Activated CD8-positive, alpha-beta T cell treated with anti-CD3 and anti-CD28 coated beads, Interleukin-2, amount 10 ng/mL, durations not matched to agents 7 days and 5 days (primary cell): ENCODE results near the gene ZPR1. TPM values are rescaled to one million over a fixed set of nuclear protein-coding genes. Genes with fewer than 3 reads are reported as not detected.

ENCODE experiments used
- ATAC-seq: fragments of 150-1000 bp; cut with Tn5 transposase; one replicate; pipeline ENCODE4 v1.10.0; 2021; ENCODE audit warnings: moderate library complexity
- CTCF ChIA-PET: fragments of 350-600 bp; sonication (Branson Sonifier 250); formaldehyde crosslinking; loops from one replicate; lab custom pipeline; 2021; ENCODE audit warnings: antibody characterized with exemption; lab: Charles Lee
- POLR2A ChIA-PET: fragments of 350-600 bp; sonication (Branson Sonifier 250); formaldehyde crosslinking; loops from one replicate; lab custom pipeline; 2021; ENCODE audit warnings: antibody characterized with exemption; lab: Charles Lee
- DNase-seq: peaks from one replicate; pipeline ENCODE4 v3.0.0-alpha.2; 2020
- H3K27ac Mint-ChIP-seq: one replicate; pipeline ENCODE4 v1.8.0; 2021; ENCODE audit warnings: mild to moderate bottlenecking, mixed read lengths
- H3K27me3 Mint-ChIP-seq: one replicate; pipeline ENCODE4 v1.8.0; 2021; ENCODE audit warnings: low read depth, mixed read lengths
- H3K36me3 Mint-ChIP-seq: one replicate; pipeline ENCODE4 v1.8.0; 2021; ENCODE audit warnings: low read depth, mixed read lengths
- H3K4me1 Mint-ChIP-seq: one replicate; pipeline ENCODE4 v1.8.0; 2021; ENCODE audit warnings: low read depth, mixed read lengths
- H3K4me3 Mint-ChIP-seq: one replicate; pipeline ENCODE4 v1.8.0; 2021; ENCODE audit warnings: mild to moderate bottlenecking, mixed read lengths
- H3K9me3 Mint-ChIP-seq: one replicate; pipeline ENCODE4 v1.8.0; 2022; ENCODE audit warnings: mixed read lengths; ENCODE audit not compliant: insufficient read depth
- total RNA-seq, 2 experiments: library from RNA; stranded (reverse); gene quantifications; one replicate each; pipeline ENCODE4 v1.2.3, GENCODE V29; 2021

The ZPR1 gene
- total RNA-seq, 2 experiments from 2014 or later = 60.5 to 62.0 TPM

DNA sequence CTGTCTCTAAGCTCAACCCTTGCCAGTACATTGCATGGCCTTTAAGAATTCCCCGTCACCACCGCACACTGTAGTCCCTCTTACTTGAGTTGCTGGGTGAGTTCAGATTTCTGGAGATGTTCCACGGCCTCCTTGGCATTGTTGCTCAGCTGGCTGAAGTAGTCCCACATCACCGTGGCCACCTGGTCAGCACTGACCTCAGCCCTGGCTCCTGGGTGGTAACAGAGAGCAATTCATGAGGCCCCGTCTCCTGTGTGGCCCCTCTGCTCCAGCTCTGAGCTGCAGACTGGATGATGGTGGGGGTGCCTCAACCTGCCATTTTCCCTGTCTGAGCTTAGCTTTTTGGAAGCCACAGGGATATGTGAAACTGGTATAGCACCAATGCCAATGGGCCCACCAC lies 34.8 kb upstream of the ZPR1 start:
- Mint-ChIP-seq H3K4me1 (no peaks in the 10 kb centered on the region), H3K4me3 (no peak overlapping the region), H3K36me3 (no peaks in the 10 kb centered on the region), H3K27me3 (no peaks in the 10 kb centered on the region), H3K9me3 (no peaks in the 10 kb centered on the region), H3K27ac (no peak overlapping the region)
- CTCF ChIA-PET = interaction anchor here (2.1 to 3.2 kb wide), 2 partner anchors 13 to 32 kb away, joined by 7 to 16 read pairs; partner anchors contain the start of gene APOA5
- ATAC-seq = no peak
- POLR2A ChIA-PET = no interaction called here
- DNase-seq = no peak

DNA sequence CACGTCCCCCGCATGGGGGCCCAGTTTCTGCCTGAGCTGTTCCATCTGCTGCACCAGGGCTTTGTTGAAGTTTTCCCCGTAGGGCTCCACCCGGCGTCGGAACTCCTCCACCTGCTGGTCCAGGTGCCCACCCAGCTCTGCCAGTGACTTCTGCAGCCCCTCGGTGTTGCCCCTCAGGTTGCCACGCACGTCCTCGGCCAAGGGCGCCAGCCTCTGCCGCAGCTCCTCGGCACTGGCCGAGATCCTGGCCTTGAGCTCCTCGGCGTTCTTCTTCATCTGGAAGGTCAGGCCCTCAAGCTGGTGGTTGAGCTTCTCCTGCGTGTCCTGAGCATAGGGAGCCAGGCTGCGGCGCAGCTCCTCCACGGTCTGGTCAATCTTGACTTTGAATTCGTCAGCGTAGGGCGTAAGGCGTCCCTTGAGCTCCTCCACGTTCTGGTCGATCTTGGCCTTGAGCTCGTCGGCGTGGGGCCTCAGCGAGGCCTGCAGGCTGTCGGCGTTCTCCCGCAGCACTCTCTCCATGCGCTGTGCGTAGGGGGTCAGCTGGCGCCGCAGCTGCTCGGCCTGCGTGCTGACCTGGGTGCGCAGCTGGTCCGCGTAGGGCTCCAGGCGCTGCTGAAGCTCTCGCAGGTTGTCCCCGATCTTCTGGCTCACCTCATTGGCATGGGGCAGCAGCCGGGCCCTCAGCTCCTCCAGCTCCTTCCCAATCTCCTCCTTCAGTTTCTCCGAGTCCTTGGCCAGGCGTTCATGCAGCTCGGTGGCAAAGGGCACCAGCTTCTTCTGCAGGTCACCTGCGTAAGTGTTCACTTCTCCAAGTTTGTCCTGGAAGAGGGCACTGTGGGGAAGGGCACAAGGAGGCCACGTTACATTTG lies 33.5 kb upstream of the ZPR1 start:
- H3K36me3 Mint-ChIP-seq = no peaks in the 10 kb centered on the region
- H3K9me3 Mint-ChIP-seq = no peaks in the 10 kb centered on the region
- DNase-seq (no peak), ATAC-seq (no peak)
- no peak overlapping the region for H3K4me3 Mint-ChIP-seq
- CTCF ChIA-PET = interaction anchor here (1.5 to 1.6 kb wide), 2 partner anchors 15 to 30 kb away, joined by 5 to 9 read pairs; partner anchors contain the start of gene APOA5
- POLR2A ChIA-PET = no interaction called here
- H3K4me1 Mint-ChIP-seq = no peaks in the 10 kb centered on the region
- H3K27me3 Mint-ChIP-seq = no peaks in the 10 kb centered on the region
- H3K27ac Mint-ChIP-seq = no peak overlapping the region

DNA sequence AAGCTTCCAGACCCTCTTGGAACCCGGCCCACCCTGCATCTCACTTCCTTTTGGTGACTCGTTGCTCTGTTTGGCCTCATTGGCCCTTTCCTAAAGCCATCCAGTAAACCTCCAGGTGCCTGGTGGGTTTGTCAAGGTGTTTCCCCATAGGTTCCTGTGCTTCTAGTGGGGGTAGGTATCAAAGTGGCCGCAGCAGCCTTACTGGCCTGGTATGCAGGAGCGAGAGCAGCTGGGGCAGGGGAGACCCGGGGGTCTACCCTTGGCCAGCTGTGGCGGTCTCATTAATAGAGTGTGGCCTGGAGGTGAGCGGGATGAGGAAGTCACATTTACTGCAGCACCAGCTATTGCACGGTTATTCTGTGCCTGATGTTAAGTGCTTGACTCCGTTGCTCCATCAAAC lies 31.2 kb upstream of the ZPR1 start:
- Mint-ChIP-seq H3K4me3 (no peak overlapping the region), H3K36me3 (no peaks in the 10 kb centered on the region), H3K9me3 (no peaks in the 10 kb centered on the region), H3K27ac (no peak overlapping the region), H3K27me3 (no peaks in the 10 kb centered on the region), H3K4me1 (no peaks in the 10 kb centered on the region)
- DNase-seq = no peak
- ATAC-seq = no peak
- POLR2A ChIA-PET = no interaction called here
- CTCF ChIA-PET = interaction anchor here (1.1 to 1.8 kb wide), 2 partner anchors 17 to 28 kb away, joined by 4 to 8 read pairs; partner anchors contain the start of gene APOA5

DNA sequence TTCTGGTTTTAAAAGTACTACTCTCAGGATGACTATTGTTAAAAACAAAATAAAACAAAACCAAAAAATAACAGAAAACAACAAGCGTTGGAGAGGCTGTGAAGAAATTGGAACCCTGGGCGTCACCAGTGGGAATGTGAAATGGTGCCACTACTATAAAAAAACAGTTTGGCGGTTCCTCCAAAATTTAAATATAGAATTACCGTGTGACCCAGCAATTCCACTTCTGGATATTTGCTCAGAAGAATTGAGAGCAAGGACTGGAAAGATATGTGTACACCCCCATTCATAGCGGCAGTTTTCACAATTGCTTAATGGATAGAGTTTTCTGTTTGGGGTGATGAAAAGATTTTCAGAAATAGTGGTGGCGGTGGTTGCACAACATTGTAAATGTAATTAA lies 26.7 kb upstream of the ZPR1 start:
- no peaks in the 10 kb centered on the region for H3K9me3 Mint-ChIP-seq
- no peaks in the 10 kb centered on the region for H3K27me3 Mint-ChIP-seq
- no peaks in the 10 kb centered on the region for H3K36me3 Mint-ChIP-seq
- no peaks in the 10 kb centered on the region for H3K4me1 Mint-ChIP-seq
- POLR2A ChIA-PET = no interaction called here
- H3K4me3 Mint-ChIP-seq = no peak overlapping the region
- no peak overlapping the region for H3K27ac Mint-ChIP-seq
- no peak for DNase-seq
- ATAC-seq = no peak
- CTCF ChIA-PET = no interaction called here

DNA sequence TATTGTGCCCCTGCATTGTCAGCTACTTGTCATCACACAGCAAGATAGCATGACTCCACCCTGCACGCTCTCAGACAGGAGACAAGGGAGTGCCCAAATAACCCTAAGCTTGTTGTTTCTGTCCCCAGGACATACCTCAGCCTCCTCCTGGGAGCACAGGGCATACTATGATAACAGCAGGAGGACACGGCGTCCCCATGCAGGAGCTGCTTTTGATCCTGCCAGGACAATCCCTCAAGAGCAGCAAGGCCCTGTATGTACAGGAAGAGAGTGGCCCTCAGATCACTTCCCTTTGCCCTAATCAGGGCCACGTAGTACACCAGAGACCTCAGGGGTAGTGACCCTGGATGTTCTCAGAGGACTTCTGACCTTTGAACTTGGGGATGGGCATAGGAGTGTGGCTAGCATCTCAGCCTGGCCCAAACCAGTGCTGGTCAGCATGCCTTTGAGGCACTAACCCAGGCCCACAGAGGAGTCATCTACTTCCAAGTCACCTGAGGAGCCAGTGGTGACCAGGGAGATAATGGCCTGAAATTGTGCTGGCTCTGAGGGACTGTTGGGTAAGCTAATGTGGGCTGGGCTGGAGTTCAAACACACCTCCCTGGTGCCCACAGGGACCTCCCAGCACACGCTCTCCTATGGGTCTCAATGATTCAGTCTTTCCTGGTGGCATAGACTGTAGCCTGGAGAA lies 26.1 kb upstream of the ZPR1 start:
- POLR2A ChIA-PET = interaction anchor here (1.2 kb wide), 1 partner anchor 9 kb away, joined by 3 read pairs; no protein-coding TSS in a partner anchor

DNA sequence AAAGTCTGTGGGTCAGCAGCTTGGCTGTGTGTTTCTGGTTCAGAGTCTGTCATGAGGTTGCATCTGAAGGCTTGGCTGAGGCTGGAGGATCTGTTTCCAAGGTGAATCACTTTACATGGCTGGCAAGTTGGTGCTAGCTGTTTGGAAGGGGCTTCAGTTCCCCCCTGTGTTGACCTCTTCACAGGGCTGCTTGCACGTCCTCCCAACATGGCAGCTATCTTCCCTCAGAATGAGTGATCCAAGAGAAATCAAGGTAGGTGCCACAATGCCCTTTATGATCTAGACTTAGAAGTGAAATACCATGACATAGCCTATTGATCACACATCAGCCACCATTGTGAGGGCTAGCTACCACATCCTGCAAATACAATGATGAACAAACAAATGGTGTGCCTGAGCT lies 25.3 kb upstream of the ZPR1 start:
- DNase-seq (no peak), ATAC-seq (no peak)
- no peak overlapping the region for H3K27ac Mint-ChIP-seq
- no peak overlapping the region for H3K4me3 Mint-ChIP-seq
- H3K9me3 Mint-ChIP-seq = no peaks in the 10 kb centered on the region
- POLR2A ChIA-PET = interaction anchor here (1.2 kb wide), 1 partner anchor 9 kb away, joined by 3 read pairs; no protein-coding TSS in a partner anchor
- CTCF ChIA-PET = interaction anchor here (0.8 to 2.3 kb wide), 6 partner anchors 22 to 293 kb away, joined by 3 to 24 read pairs (median 4); partner anchors contain the start of gene APOA5
- no peaks in the 10 kb centered on the region for H3K36me3 Mint-ChIP-seq
- H3K4me1 Mint-ChIP-seq = no peaks in the 10 kb centered on the region
- peaks cover 4% of the 10 kb centered on the region for H3K27me3 Mint-ChIP-seq

More for the DNA sequence above, 26.1 kb upstream of the ZPR1 start:
- Mint-ChIP-seq H3K9me3 (no peaks in the 10 kb centered on the region), H3K36me3 (no peaks in the 10 kb centered on the region), H3K4me3 (no peak overlapping the region), H3K4me1 (no peaks in the 10 kb centered on the region), H3K27ac (no peak overlapping the region), H3K27me3 (peaks cover 3% of the 10 kb centered on the region)
- CTCF ChIA-PET = interaction anchor here (0.9 to 2.3 kb wide), 4 partner anchors 22 to 292 kb away, joined by 3 to 24 read pairs (median 4); no protein-coding TSS in a partner anchor
- DNase-seq (no peak), ATAC-seq (no peak)

DNA sequence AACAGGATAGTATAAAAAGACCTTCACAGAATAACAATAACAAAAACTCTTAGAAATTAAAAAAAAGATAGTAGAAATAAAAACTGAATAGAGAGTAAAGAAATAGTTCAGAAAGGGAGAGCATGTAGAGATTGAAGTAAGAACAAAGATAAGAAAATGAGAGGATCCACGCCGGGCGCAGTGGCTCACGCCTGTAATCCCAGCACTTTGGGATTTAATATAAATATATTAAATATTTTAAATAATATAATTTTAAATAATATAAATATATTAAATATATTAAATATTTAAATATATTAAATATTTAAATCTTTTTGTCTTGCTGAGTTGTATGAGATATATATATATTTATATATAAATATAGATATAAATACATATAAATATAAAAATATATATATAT lies 24.3 kb upstream of the ZPR1 start:
- H3K4me1 Mint-ChIP-seq = no peaks in the 10 kb centered on the region
- ChIA-PET POLR2A (interaction anchor here (0.7 kb wide), 1 partner anchor 332 kb away, joined by 4 read pairs; no protein-coding TSS in a partner anchor), CTCF (interaction anchor here (1.4 to 2.3 kb wide), 2 partner anchors 21 to 24 kb away, joined by 9 to 24 read pairs; partner anchors contain the start of gene APOA5)
- no peaks in the 10 kb centered on the region for H3K36me3 Mint-ChIP-seq
- H3K27me3 Mint-ChIP-seq = peaks cover 9% of the 10 kb centered on the region
- no peak overlapping the region for H3K27ac Mint-ChIP-seq
- ATAC-seq (no peak), DNase-seq (no peak)
- H3K4me3 Mint-ChIP-seq = no peak overlapping the region
- no peaks in the 10 kb centered on the region for H3K9me3 Mint-ChIP-seq

DNA sequence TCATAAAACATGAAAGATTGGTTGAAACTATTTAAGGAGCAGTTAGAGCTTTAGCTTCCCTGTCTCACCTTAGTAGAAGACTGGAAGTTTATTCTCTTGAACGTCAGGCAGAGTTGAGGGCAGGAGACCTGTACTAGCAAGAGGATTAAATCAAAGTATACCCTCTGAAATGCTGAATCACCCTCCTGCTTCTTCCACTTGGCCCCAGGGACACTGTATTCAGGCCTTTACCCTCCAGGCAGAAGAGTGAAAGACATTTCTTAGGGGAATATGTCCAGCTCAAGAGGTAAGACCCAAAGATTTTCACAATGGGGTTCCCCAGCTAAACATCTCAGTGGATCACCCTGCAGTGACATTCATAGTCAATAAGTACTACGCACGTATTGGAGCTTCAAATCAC lies 23.4 kb upstream of the ZPR1 start:
- Mint-ChIP-seq H3K27ac (no peak overlapping the region), H3K27me3 (peaks cover 9% of the 10 kb centered on the region), H3K4me3 (no peak overlapping the region), H3K4me1 (no peaks in the 10 kb centered on the region), H3K9me3 (no peaks in the 10 kb centered on the region), H3K36me3 (no peaks in the 10 kb centered on the region)
- POLR2A ChIA-PET = interaction anchor here (1.4 kb wide), 1 partner anchor 25 kb away, joined by 4 read pairs; no protein-coding TSS in a partner anchor
- DNase-seq (no peak), ATAC-seq (no peak)
- CTCF ChIA-PET = interaction anchor here (3.0 kb wide), 1 partner anchor 20 kb away, joined by 16 read pairs; the partner anchor contains the start of gene APOA5

DNA sequence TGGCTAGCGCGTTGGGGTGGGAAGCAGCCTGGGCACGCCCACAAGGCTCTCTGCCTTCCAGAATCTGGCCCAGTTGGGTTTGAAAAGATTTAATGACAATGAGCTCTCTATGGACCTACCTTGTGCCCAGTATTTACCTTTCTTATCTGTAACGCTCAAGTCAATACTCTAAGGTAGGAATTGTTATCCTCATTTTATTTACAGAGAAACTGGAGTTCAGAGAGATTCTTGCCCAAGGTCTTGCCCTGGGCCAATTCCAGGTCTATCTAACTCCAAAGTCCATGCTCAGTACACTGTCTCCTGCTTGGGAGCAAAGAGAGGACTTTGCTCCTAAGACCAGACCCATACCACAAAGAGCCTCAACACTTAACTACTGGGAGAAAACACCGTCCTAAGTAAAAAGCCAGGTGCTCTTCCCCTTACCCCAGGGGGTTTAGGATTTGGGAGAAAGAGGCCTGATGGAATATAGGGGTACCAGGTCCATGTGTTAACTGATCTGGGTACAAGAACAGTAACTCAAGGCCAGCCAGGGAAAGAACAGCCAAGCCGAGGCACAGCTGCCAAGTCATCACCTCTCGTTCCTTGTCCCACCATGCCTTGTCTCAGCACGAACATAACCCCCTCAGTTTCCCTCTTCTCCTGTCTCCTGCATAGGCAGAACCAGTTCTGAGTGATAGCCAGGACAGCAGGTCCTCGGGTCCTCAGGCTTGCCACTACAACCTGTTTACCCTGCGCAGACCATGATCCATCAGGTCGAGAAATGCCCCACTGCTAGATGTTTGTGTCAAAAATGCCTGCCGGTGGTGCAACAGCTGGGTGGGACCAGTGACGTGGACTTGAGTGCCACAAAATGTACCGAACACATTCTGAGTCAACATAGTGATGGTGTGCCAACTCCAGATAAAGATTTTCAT lies 20.7 kb upstream of the ZPR1 start:
- Mint-ChIP-seq H3K27me3 (peaks cover 12% of the 10 kb centered on the region), H3K4me3 (no peak overlapping the region), H3K27ac (no peak overlapping the region), H3K36me3 (no peaks in the 10 kb centered on the region), H3K9me3 (no peaks in the 10 kb centered on the region), H3K4me1 (no peaks in the 10 kb centered on the region)
- ChIA-PET POLR2A (interaction anchor here (0.5 kb wide), 1 partner anchor 366 kb away, joined by 3 read pairs; no protein-coding TSS in a partner anchor), CTCF (interaction anchor here (1.7 to 3.0 kb wide), 2 partner anchors 18 to 27 kb away, joined by 4 to 16 read pairs; partner anchors contain the start of gene APOA5)
- ATAC-seq = no peak
- no peak for DNase-seq

DNA sequence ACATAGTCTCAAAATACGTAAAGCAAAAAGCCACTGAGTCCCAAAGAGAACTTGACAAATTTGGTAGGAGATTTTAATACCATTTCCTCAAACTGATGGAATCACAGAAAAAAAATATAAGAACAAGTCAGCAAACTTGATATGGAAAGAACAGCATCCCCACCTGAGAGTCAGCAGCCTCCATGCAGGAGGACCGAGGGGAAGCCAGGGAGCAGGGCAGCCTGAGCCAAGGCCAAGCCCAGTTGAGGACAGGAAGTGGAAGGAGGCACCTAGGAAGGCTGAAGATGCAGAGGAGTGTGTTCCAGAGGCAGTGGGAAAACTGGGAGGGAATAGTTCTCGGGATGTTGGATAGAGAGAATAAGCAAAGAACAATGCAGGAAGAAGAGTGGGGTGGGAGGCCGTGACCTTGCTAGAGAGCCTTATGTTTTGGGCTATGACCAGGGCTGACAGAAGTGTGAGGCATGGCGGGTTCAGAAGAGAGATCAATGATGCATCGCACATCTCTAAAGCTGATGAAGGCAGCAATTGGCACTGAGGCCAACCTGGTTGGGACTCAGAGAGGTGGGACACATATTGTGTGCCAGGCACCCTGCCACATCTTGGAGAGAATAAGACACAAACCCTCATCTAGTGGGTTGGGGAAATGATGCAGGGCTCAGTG lies 19.9 kb upstream of the ZPR1 start:
- H3K27me3 Mint-ChIP-seq = peaks cover 14% of the 10 kb centered on the region
- H3K4me3 Mint-ChIP-seq = no peak overlapping the region
- CTCF ChIA-PET = interaction anchor here (1.9 kb wide), 1 partner anchor 17 kb away, joined by 6 read pairs; the partner anchor contains the start of gene APOA5
- POLR2A ChIA-PET = interaction anchor here (0.5 kb wide), 1 partner anchor 367 kb away, joined by 3 read pairs; no protein-coding TSS in a partner anchor
- H3K27ac Mint-ChIP-seq = no peak overlapping the region
- no peaks in the 10 kb centered on the region for H3K9me3 Mint-ChIP-seq
- H3K36me3 Mint-ChIP-seq = no peaks in the 10 kb centered on the region
- ATAC-seq = no peak
- no peak for DNase-seq
- H3K4me1 Mint-ChIP-seq = no peaks in the 10 kb centered on the region
